H1 (cell line): ENCODE results near the gene NAV3. TPM values are rescaled to one million over a fixed set of nuclear protein-coding genes. Genes with fewer than 3 reads are reported as not detected.

Experiments used
- CTCF ChIA-PET: fragments of 300-600 bp; sonication (Branson Sonifier 250); formaldehyde crosslinking; loops from one replicate; lab custom pipeline; 2021; ENCODE audit not compliant: partially characterized antibody; lab: Charles Lee
- POLR2A ChIA-PET: fragments of 300-600 bp; sonication (Branson Sonifier 250); formaldehyde crosslinking; loops from one replicate; lab custom pipeline; 2021; ENCODE audit warnings: inconsistent platforms; ENCODE audit not compliant: partially characterized antibody; lab: Charles Lee
- DNase-seq, 2 experiments: peaks; one replicate each; pipeline versions ENCODE4 v3.0.0 to v3.0.0-alpha.2; 2010 to 2022; ENCODE audit warnings: low spot score in 2 of 2, low read depth in 1 of 2, mixed read lengths in 1 of 2
- FAIRE-seq: peaks from 2 replicates; lab custom pipeline; 2011; peaks lifted over from hg19 to GRCh38; lab: Jason Lieb, UNC
- H2AFZ ChIP-seq: 2 replicates; pipeline ENCODE4 v1.8.1; 2012; ENCODE audit warnings: low read length, inconsistent platforms
- H2AK5ac ChIP-seq: 2 replicates; pipeline ENCODE4 v1.6.1; 2013; ENCODE audit warnings: low read depth, low read length
- H2BK120ac ChIP-seq: replicated peaks from 2 replicates; pipeline ENCODE3; 2013; ENCODE audit warnings: low read depth, low read length, inconsistent platforms
- H2BK12ac ChIP-seq: 2 replicates; pipeline ENCODE4 v1.6.1; 2013; ENCODE audit warnings: low read depth, low read length
- H2BK15ac ChIP-seq: 2 replicates; pipeline ENCODE4 v1.6.1; 2013; ENCODE audit warnings: low read length
- H2BK20ac ChIP-seq: 2 replicates; pipeline ENCODE4 v1.6.1; 2013; ENCODE audit warnings: low read length
- H2BK5ac ChIP-seq: 2 replicates; pipeline ENCODE4 v1.6.1; 2013; ENCODE audit warnings: low read depth, low read length
- H3K14ac ChIP-seq: 2 replicates; pipeline ENCODE4 v1.6.1; 2013; ENCODE audit warnings: inconsistent platforms; ENCODE audit not compliant: insufficient read length
- H3K18ac ChIP-seq: 2 replicates; pipeline ENCODE4 v1.6.1; 2013; ENCODE audit warnings: low read length; ENCODE audit errors: extremely low read depth
- H3K23ac ChIP-seq: 2 replicates; pipeline ENCODE4 v1.6.1; 2013; ENCODE audit warnings: inconsistent platforms; ENCODE audit not compliant: insufficient read length
- H3K23me2 ChIP-seq: 2 replicates; pipeline ENCODE4 v1.6.1; 2013; ENCODE audit warnings: low read depth, low read length
- H3K27ac ChIP-seq: 2 replicates; pipeline ENCODE4 v1.6.1; 2011; ENCODE audit warnings: low read depth, low read length, inconsistent platforms
- H3K27me3 ChIP-seq, 4 experiments: replicated peaks in 1 of 4; 1 replicate in 1 of 4; 2 replicates in 3 of 4; pipeline versions ENCODE4 v1.6.1 to v1.8.1; 2011 to 2013; ENCODE audit warnings: low read length in 3 of 4, mild to moderate bottlenecking in 3 of 4, inconsistent platforms in 2 of 4, mixed read lengths in 2 of 4, moderate library complexity in 1 of 4; ENCODE audit not compliant: control insufficient read depth in 3 of 4, insufficient read depth in 3 of 4; ENCODE audit errors: extremely low read depth in 1 of 4
- H3K36me3 ChIP-seq, 4 experiments: 2 replicates each; pipeline versions ENCODE4 v1.6.1 to v1.8.1; 2011 to 2013; ENCODE audit warnings: mild to moderate bottlenecking in 4 of 4, low read length in 3 of 4, moderate library complexity in 2 of 4, control low read depth in 1 of 4, inconsistent platforms in 1 of 4; ENCODE audit not compliant: insufficient read depth in 4 of 4, control insufficient read depth in 2 of 4
- H3K4ac ChIP-seq: replicated peaks from 2 replicates; pipeline ENCODE3; 2013; ENCODE audit warnings: low read length, low read depth, mixed read lengths, inconsistent platforms; ENCODE audit not compliant: insufficient read length
- H3K4me1 ChIP-seq, 4 experiments: replicated peaks in 1 of 4; 1 replicate in 1 of 4; 2 replicates in 3 of 4; pipeline versions ENCODE4 v1.6.1 to v1.8.1; 2011 to 2013; ENCODE audit warnings: low read length in 3 of 4, inconsistent platforms in 2 of 4, mixed read lengths in 1 of 4; ENCODE audit not compliant: insufficient read depth in 4 of 4, control insufficient read depth in 3 of 4
- H3K4me2 ChIP-seq, 2 experiments: 2 replicates each; pipeline versions ENCODE4 v1.6.1 to v1.8.1; 2011 to 2013; ENCODE audit warnings: low read depth in 2 of 2, low read length in 2 of 2, control low read depth in 1 of 2, inconsistent platforms in 1 of 2, mild to moderate bottlenecking in 1 of 2; ENCODE audit not compliant: insufficient read depth in 1 of 2
- H3K4me3 ChIP-seq, 4 experiments: fragments of 200-600, 300-600 bp in 1 of 4; sonication (generic), shearing (Covaris generic), sonication (Bioruptor Twin) in 1 of 4; 2 replicates each; pipeline versions ENCODE4 v1.5.1 to v1.8.1; 2011 to 2016; ENCODE audit warnings: low read length in 4 of 4, low read depth in 3 of 4, control low read depth in 2 of 4, inconsistent platforms in 2 of 4, mild to moderate bottlenecking in 2 of 4, mixed read lengths in 1 of 4, moderate library complexity in 1 of 4; ENCODE audit not compliant: insufficient read depth in 2 of 4; ENCODE audit errors: extremely low read depth in 1 of 4
- H3K56ac ChIP-seq: replicated peaks from 2 replicates; pipeline ENCODE3; 2013; ENCODE audit warnings: low read depth, mild to moderate bottlenecking, mixed read lengths, low read length, inconsistent platforms; ENCODE audit not compliant: insufficient read length
- H3K79me1 ChIP-seq: 2 replicates; pipeline ENCODE4 v1.6.1; 2013; ENCODE audit warnings: low read depth, low read length, control low read depth
- H3K79me2 ChIP-seq, 2 experiments: 2 replicates each; pipeline versions ENCODE4 v1.6.1 to v1.8.1; 2012 to 2013; ENCODE audit warnings: low read length in 2 of 2, mild to moderate bottlenecking in 2 of 2, inconsistent platforms in 1 of 2; ENCODE audit not compliant: insufficient read depth in 2 of 2, control insufficient read depth in 1 of 2
- H3K9ac ChIP-seq, 4 experiments: replicated peaks in 1 of 4; 1 replicate in 1 of 4; 2 replicates in 3 of 4; pipeline versions ENCODE4 v1.6.1 to v1.8.1; 2011 to 2013; ENCODE audit warnings: low read depth in 3 of 4, low read length in 3 of 4, control low read depth in 2 of 4, mild to moderate bottlenecking in 2 of 4, moderate library complexity in 2 of 4, inconsistent platforms in 1 of 4; ENCODE audit errors: extremely low read depth in 1 of 4
- H3K9me3 ChIP-seq, 2 experiments: 2 replicates each; pipeline versions ENCODE4 v1.6.1 to v1.8.1; 2012 to 2013; ENCODE audit warnings: mild to moderate bottlenecking in 2 of 2, moderate library complexity in 2 of 2, control low read depth in 1 of 2, inconsistent platforms in 1 of 2, low read depth in 1 of 2, low read length in 1 of 2, mixed read lengths in 1 of 2; ENCODE audit not compliant: insufficient read depth in 2 of 2
- H4K20me1 ChIP-seq, 2 experiments: replicated peaks in 1 of 2; 2 replicates each; pipeline versions ENCODE3 to v1.8.1; 2011 to 2013; ENCODE audit warnings: inconsistent platforms in 2 of 2, low read length in 2 of 2, mild to moderate bottlenecking in 1 of 2; ENCODE audit not compliant: insufficient read depth in 2 of 2, control insufficient read depth in 1 of 2
- H4K5ac ChIP-seq: 2 replicates; pipeline ENCODE4 v1.6.1; 2013; ENCODE audit warnings: low read length, low read depth, mixed read lengths, inconsistent platforms; ENCODE audit not compliant: insufficient read length
- H4K8ac ChIP-seq: 2 replicates; pipeline ENCODE4 v1.8.0; 2013; ENCODE audit warnings: mild to moderate bottlenecking, moderate library complexity, low read length, inconsistent platforms; ENCODE audit not compliant: insufficient read depth; ENCODE audit errors: extremely low read depth
- H4K91ac ChIP-seq: replicated peaks from 2 replicates; pipeline ENCODE3; 2013; ENCODE audit warnings: low read length, mixed read lengths, inconsistent platforms; ENCODE audit not compliant: insufficient read length
- CHD1 ChIP-seq: IDR thresholded peaks from 2 replicates; pipeline ENCODE4 v1.6.1; 2012; ENCODE audit warnings: low read depth, low read length, improper control_type of control experiment
- CTBP2 ChIP-seq: IDR thresholded peaks from 2 replicates; pipeline ENCODE4 v1.7.0; 2011; ENCODE audit warnings: borderline replicate concordance, mild to moderate bottlenecking, moderate library complexity, mixed read lengths, low read length; ENCODE audit not compliant: insufficient read depth, insufficient read length
- FOSL1 ChIP-seq: IDR thresholded peaks from 2 replicates; pipeline ENCODE4 v1.6.1; 2011; ENCODE audit warnings: mild to moderate bottlenecking, low read depth, low read length, moderate library complexity; ENCODE audit not compliant: insufficient read depth
- HDAC2 ChIP-seq, 2 experiments: fragments of 300-600 bp in 1 of 2; sonication (generic) in 1 of 2; IDR thresholded peaks; 2 replicates each; pipeline ENCODE4 v1.6.1; 2011 to 2012; ENCODE audit warnings: low read depth in 2 of 2, low read length in 2 of 2, mild to moderate bottlenecking in 2 of 2, moderate library complexity in 2 of 2, borderline replicate concordance in 1 of 2, inconsistent platforms in 1 of 2
- KDM4A ChIP-seq: IDR thresholded peaks from one replicate; pipeline ENCODE4 v1.7.1; 2012; ENCODE audit warnings: low read depth, mild to moderate bottlenecking, moderate library complexity, low read length, inconsistent platforms; ENCODE audit not compliant: severe bottlenecking
- POLR2AphosphoS5 ChIP-seq: IDR thresholded peaks from 2 replicates; pipeline ENCODE4 v1.6.1; 2011; ENCODE audit warnings: low read depth, low read length
- SIRT6 ChIP-seq: IDR thresholded peaks from one replicate; pipeline ENCODE4 v1.7.1; 2012; ENCODE audit warnings: low read length, inconsistent platforms
- SRF ChIP-seq: IDR thresholded peaks from 2 replicates; pipeline ENCODE4 v1.6.1; 2011; ENCODE audit warnings: mild to moderate bottlenecking, low read depth, low read length, moderate library complexity
- SUZ12 ChIP-seq: fragments of 200-600 bp; sonication (generic); IDR thresholded peaks from 2 replicates; pipeline ENCODE4 v1.6.1; 2012; ENCODE audit warnings: mild to moderate bottlenecking, inconsistent platforms, low read length, moderate library complexity, mixed read lengths
- TAF7 ChIP-seq: optimal IDR thresholded peaks from 2 replicates; pipeline ENCODE3; 2011; ENCODE audit warnings: low read depth, mild to moderate bottlenecking, inconsistent platforms, low read length, moderate library complexity, borderline replicate concordance
- TBP ChIP-seq: IDR thresholded peaks from 2 replicates; pipeline ENCODE4 v1.6.1; 2011; ENCODE audit warnings: low read depth, low read length, improper control_type of control experiment
- TCF12 ChIP-seq: IDR thresholded peaks from 2 replicates; pipeline ENCODE4 v1.6.1; 2011; ENCODE audit warnings: low read depth, mild to moderate bottlenecking, low read length
- TEAD4 ChIP-seq: IDR thresholded peaks from 2 replicates; pipeline ENCODE4 v1.6.1; 2012; ENCODE audit warnings: low read depth, low read length, inconsistent platforms, mixed read lengths
- USF2 ChIP-seq: IDR thresholded peaks from 2 replicates; pipeline ENCODE4 v1.6.1; 2011; ENCODE audit warnings: low read length, improper control_type of control experiment
- WGBS, 2 experiments: shearing (Covaris generic) in 1 of 2; methylation state at CpG; one replicate each; pipeline versions ENCODE4 v1.1.6 to v1.1.7; 2013 to 2015; ENCODE audit warnings: low lambda C conversion rate in 2 of 2, mixed read lengths in 2 of 2, inconsistent platforms in 1 of 2, low coverage in 1 of 2, missing lambda C conversion rate in 1 of 2; ENCODE audit not compliant: insufficient replicate concordance in 2 of 2, insufficient coverage in 1 of 2, insufficient read length in 1 of 2; ENCODE audit errors: extremely low coverage in 1 of 2, missing lambda C conversion rate in 1 of 2; 5-methylcytosine and 5-hydroxymethylcytosine counted together
- polyA plus RNA-seq, 7 experiments: library from polyadenylated mRNA; depleted of rRNA in 3 of 7; stranded (reverse) in 5 of 7; unstranded in 2 of 7; fragments of >200 nt in 5 of 7; fragments of 200-250 nt in 2 of 7; gene quantifications; 1 replicate in 5 of 7; 2 replicates in 1 of 7; 4 replicates in 1 of 7; pipeline versions ENCODE4 v1.2.1 to v1.2.3, GENCODE V29; 2011 to 2013; ENCODE audit warnings: missing spikeins in 2 of 7, mixed read lengths in 2 of 7
- total RNA-seq: library from RNA; stranded (reverse); fragmentation: NEBNext Ultra II Directional; extraction: Animal tissue kit (Norgen Biotek cat#: 25700); gene quantifications from 2 replicates; pipeline ENCODE4 v1.2.1, GENCODE V29; 2021

Gene NAV3
- total and polyA plus RNA-seq, 2 of the 8 experiments (the other 6 are each of a cell fraction or from before 2014, with no cell fraction given), result 0.47 to 5.0 TPM

GRCh38 chr12:78189656-78190055 is 359.0 kb downstream of the NAV3 start:
- no peak overlapping the region for H3K27ac ChIP-seq
- H3K36me3 ChIP-seq, result no peaks in the 10 kb centered on the region; a peak in 1 of 8 replicates
- H3K79me1 ChIP-seq, result no peaks in the 10 kb centered on the region
- no peak overlapping the region for H2BK120ac ChIP-seq
- H2AK5ac ChIP-seq, result no peak overlapping the region
- H3K9me3 ChIP-seq, result no peaks in the 10 kb centered on the region
- no peak overlapping the region for H2BK5ac ChIP-seq
- CTCF ChIA-PET, result interaction anchor here (0.5 to 1.6 kb wide), 2 partner anchors 281 to 340 kb away, joined by 3 read pairs; no protein-coding TSS in a partner anchor
- H2BK12ac ChIP-seq, result no peak overlapping the region
- H3K4me2 ChIP-seq, result no peak overlapping the region
- no peaks in the 10 kb centered on the region for H3K23me2 ChIP-seq
- no peak overlapping the region for H3K9ac ChIP-seq
- H3K23ac ChIP-seq, result no peak overlapping the region
- no peak overlapping the region for H4K5ac ChIP-seq
- no peak overlapping the region for H4K8ac ChIP-seq
- no peaks in the 10 kb centered on the region for H3K27me3 ChIP-seq
- no peak overlapping the region for H3K18ac ChIP-seq
- no peaks in the 10 kb centered on the region for H4K20me1 ChIP-seq
- DNase-seq, result no peak
- H3K79me2 ChIP-seq, result no peaks in the 10 kb centered on the region
- H2AFZ ChIP-seq, result no peak overlapping the region
- H3K4ac ChIP-seq, result no peak overlapping the region
- FAIRE-seq, result no peak
- H3K4me3 ChIP-seq, result no peak overlapping the region
- peaks cover 0 to 4% (median 0%) of the 10 kb centered on the region in 4 experiments; a peak in 1 of 7 replicates for H3K4me1 ChIP-seq
- H3K14ac ChIP-seq, result no peak overlapping the region
- H3K56ac ChIP-seq, result no peak overlapping the region
- no peak overlapping the region for H2BK20ac ChIP-seq
- WGBS, 2 experiments, result 89% methylated on average over 2 of the region's 2 CpGs; no CpG with 5 or more reads in 1 of the 2 experiments
- POLR2A ChIA-PET, result no interaction called here
- no peak overlapping the region for H2BK15ac ChIP-seq
- no peak overlapping the region for H4K91ac ChIP-seq
- TF ChIP-seq CTBP2 (no peak), KDM4A (no peak), TBP (no peak), TEAD4 (no peak), SIRT6 (no peak), SUZ12 (no peak), TCF12 (no peak), POLR2AphosphoS5 (no peak), TAF7 (no peak), CHD1 (no peak), HDAC2 (IDR thresholded peaks at IDR 0.05; ENCODE audit: borderline replicate concordance in 1 of 2, low read depth in 2 of 2, low read length in 2 of 2) (no peak), FOSL1 (no peak), USF2 (no peak), SRF (no peak)
